Lower leg skin (tissue), 3 donors: Measurements from ENCODE around the gene TMEM242.

Source experiments
- POLR2A ChIP-seq, 2 donors: fragments of 450-650 bp; IDR thresholded peaks; one replicate each; pipeline ENCODE4 v1.6.1; 2016 to 2017; ENCODE audit warnings: antibody characterized with exemption in 2 of 2, mild to moderate bottlenecking in 1 of 2, moderate library complexity in 1 of 2
- TF ChIP-seq, protein P1 (sequence below), 3 donors: fragments of 450-650 bp; IDR thresholded peaks; one replicate each; pipeline ENCODE4 v1.5.1; 2016; ENCODE audit warnings: antibody characterized with exemption in 3 of 3, mild to moderate bottlenecking in 3 of 3, moderate library complexity in 2 of 3

DNA sequence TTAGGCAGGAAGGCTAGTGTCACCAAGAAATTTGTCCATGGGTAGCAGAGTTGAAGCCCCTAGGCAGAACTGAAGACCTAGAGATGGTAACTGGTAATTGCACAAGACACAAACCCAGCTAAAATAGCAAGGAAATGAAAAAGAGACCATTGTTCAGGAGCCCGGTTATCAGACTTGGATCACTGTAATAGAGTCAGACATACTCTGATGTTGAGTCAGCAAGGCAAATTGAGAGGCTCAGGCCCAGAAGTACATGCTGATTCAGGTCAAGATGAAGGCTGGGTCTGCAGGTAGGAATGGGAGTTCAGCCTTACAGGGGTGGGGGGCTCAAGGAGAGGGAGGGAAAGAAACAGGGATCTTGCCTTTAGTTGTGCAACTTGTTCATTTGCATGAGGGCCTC, 6.5 kb upstream of the TMEM242 start:
- TF ChIP-seq, protein P1, sequence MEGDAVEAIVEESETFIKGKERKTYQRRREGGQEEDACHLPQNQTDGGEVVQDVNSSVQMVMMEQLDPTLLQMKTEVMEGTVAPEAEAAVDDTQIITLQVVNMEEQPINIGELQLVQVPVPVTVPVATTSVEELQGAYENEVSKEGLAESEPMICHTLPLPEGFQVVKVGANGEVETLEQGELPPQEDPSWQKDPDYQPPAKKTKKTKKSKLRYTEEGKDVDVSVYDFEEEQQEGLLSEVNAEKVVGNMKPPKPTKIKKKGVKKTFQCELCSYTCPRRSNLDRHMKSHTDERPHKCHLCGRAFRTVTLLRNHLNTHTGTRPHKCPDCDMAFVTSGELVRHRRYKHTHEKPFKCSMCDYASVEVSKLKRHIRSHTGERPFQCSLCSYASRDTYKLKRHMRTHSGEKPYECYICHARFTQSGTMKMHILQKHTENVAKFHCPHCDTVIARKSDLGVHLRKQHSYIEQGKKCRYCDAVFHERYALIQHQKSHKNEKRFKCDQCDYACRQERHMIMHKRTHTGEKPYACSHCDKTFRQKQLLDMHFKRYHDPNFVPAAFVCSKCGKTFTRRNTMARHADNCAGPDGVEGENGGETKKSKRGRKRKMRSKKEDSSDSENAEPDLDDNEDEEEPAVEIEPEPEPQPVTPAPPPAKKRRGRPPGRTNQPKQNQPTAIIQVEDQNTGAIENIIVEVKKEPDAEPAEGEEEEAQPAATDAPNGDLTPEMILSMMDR (IDR thresholded peaks at IDR 0.05): no peak
- no peak for TF ChIP-seq POLR2A (IDR thresholded peaks at IDR 0.05)
